Kidney (tissue), 14 donors: ENCODE data around the gene THSD4. TPM values are rescaled to one million over a fixed set of nuclear protein-coding genes. Genes with fewer than 3 reads are reported as not detected.
A peak's percentile ranks its signal among the peaks of the same experiment; 100 is the strongest.

Source experiments
- DNase-seq, 5 donors: peaks; one replicate each; pipeline ENCODE4 v3.0.0-alpha.2; 2013 to 2020
- FAIRE-seq: peaks from 2 replicates; lab custom pipeline; 2012; peaks lifted over from hg19 to GRCh38; lab: Jason Lieb, UNC
- H3K27ac ChIP-seq, 2 donors: one replicate each; pipeline ENCODE4 v1.7.0; 2013; ENCODE audit warnings: low read depth in 2 of 2, low read length in 2 of 2, inconsistent platforms in 1 of 2
- H3K27me3 ChIP-seq: one replicate; pipeline ENCODE4 v1.7.1; 2013; ENCODE audit warnings: low read length, inconsistent platforms; ENCODE audit not compliant: control insufficient read depth, insufficient read depth
- H3K36me3 ChIP-seq, 3 donors: one replicate each; pipeline versions ENCODE4 v1.7.0 to v1.7.1; 2013; ENCODE audit warnings: low read length in 3 of 3, control low read depth in 1 of 3, inconsistent platforms in 1 of 3; ENCODE audit not compliant: insufficient read depth in 3 of 3, control insufficient read depth in 2 of 3
- H3K4me1 ChIP-seq, 3 donors: one replicate each; pipeline versions ENCODE4 v1.7.0 to v1.7.1; 2013; ENCODE audit warnings: low read length in 3 of 3, inconsistent platforms in 1 of 3, low read depth in 1 of 3; ENCODE audit not compliant: control insufficient read depth in 2 of 3, insufficient read depth in 2 of 3
- H3K4me3 ChIP-seq, 3 donors: one replicate each; pipeline versions ENCODE4 v1.7.0 to v1.8.1; 2013; ENCODE audit warnings: low read length in 3 of 3, control low read depth in 1 of 3, inconsistent platforms in 1 of 3
- H3K9ac ChIP-seq, 3 donors: one replicate each; pipeline versions ENCODE4 v1.7.0 to v1.7.1; 2013; ENCODE audit warnings: low read length in 3 of 3, control low read depth in 1 of 3, inconsistent platforms in 1 of 3
- H3K9me3 ChIP-seq, 3 donors: one replicate each; pipeline versions ENCODE4 v1.7.0 to v1.7.1; 2013; ENCODE audit warnings: low read length in 3 of 3, control low read depth in 1 of 3, inconsistent platforms in 1 of 3; ENCODE audit not compliant: control insufficient read depth in 2 of 3, insufficient read depth in 1 of 3
- CTCF ChIP-seq: IDR thresholded peaks from 3 replicates; pipeline ENCODE4 v1.5.1; 2012; ENCODE audit warnings: mild to moderate bottlenecking, moderate library complexity, borderline replicate concordance; ENCODE audit not compliant: insufficient read depth; ENCODE audit errors: extremely low read depth
- intact Hi-C: fragments of 100-400 bp; cut with DNase I; formaldehyde crosslinking; loops from one replicate; pipeline ENCODE4 v1.11.1; 2022
- polyA plus RNA-seq: library from polyadenylated mRNA; stranded (reverse); fragments of 350-450 nt; fragmentation: Illumina TruSeq; extraction: RNeasy Lipid Tissue Mini Kit (QIAGEN cat#74804); gene quantifications from one replicate; pipeline ENCODE4 v1.2.3, GENCODE V29; 2014; ENCODE audit warnings: low read depth, low replicate concordance; ENCODE audit not compliant: insufficient read depth
- total RNA-seq: library from RNA; stranded (reverse); fragmentation: NEBNext Ultra II Directional; extraction: Animal tissue kit (Norgen Biotek cat#: 25700); gene quantifications from one replicate; pipeline ENCODE4 v1.2.1, GENCODE V29; 2021
- donor health status: control.
- donor health status: control.
- donor health status: control.
- donor health status: control.
- donor health status: control.
- donor health status: DM: yes; HTN: yes; CAD: no.
- donor health status: Normal renal cell carcinoma (clear cell type).

The THSD4 gene
- total and polyA plus RNA-seq, 2 donors from 2014 or later, result 9.4 to 36.3 TPM

- no peaks in the 10 kb centered on the region for H3K27me3 ChIP-seq
- DNase-seq, result no peak
- H3K9me3 ChIP-seq, result peaks cover 0 to 7% (median 0%) of the 10 kb centered on the region in 3 donors
- intact Hi-C loops, result no loop called here
- no peak overlapping the region for H3K9ac ChIP-seq
- no peak for FAIRE-seq
- H3K27ac ChIP-seq, result no peak overlapping the region
- no peak for TF ChIP-seq CTCF
- H3K36me3 ChIP-seq, result no peaks in the 10 kb centered on the region
- no peak overlapping the region for H3K4me3 ChIP-seq
- peaks cover 0 to 2% (median 0%) of the 10 kb centered on the region in 3 donors for H3K4me1 ChIP-seq
These were observed 23.1 kb upstream of the THSD4 start for GRCh38 chr15:71092056-71092600.

- no peak overlapping the region for H3K9ac ChIP-seq
- FAIRE-seq, result no peak
These were observed 21.9 kb upstream of the THSD4 start for GRCh38 chr15:71093054-71094024.

GRCh38 chr15:71094137-71094536, 21.1 kb upstream of the THSD4 start:
- DNase-seq (no peak), FAIRE-seq (no peak)
- H3K27ac ChIP-seq, result no peak overlapping the region
- TF ChIP-seq CTCF, result no peak
- intact Hi-C loops, result no loop called here
- H3K9ac ChIP-seq, result no peak overlapping the region
- H3K4me3 ChIP-seq, result no peak overlapping the region
- peaks cover 0 to 3% (median 0%) of the 10 kb centered on the region in 3 donors for H3K9me3 ChIP-seq
- peaks cover 0 to 2% (median 0%) of the 10 kb centered on the region in 3 donors for H3K4me1 ChIP-seq
- H3K36me3 ChIP-seq, result no peaks in the 10 kb centered on the region
- H3K27me3 ChIP-seq, result no peaks in the 10 kb centered on the region

More at GRCh38 chr15:71093054-71094024, 21.9 kb upstream of the THSD4 start:
- Histone ChIP-seq H3K36me3 (no peaks in the 10 kb centered on the region), H3K4me1 (peaks cover 0 to 2% (median 0%) of the 10 kb centered on the region in 3 donors), H3K9me3 (peaks cover 0 to 7% (median 0%) of the 10 kb centered on the region in 3 donors), H3K4me3 (peak overlapping the region in 1 of 3 donors; percentile 18), H3K27ac (no peak overlapping the region), H3K27me3 (no peaks in the 10 kb centered on the region)
- TF ChIP-seq CTCF, result no peak
- DNase-seq, result peak in 1 of 5 donors; percentile 14
- intact Hi-C loops, result no loop called here
